H1 (cell line): ENCODE measurements around the gene BCAP31. TPM values are rescaled to one million over a fixed set of nuclear protein-coding genes. Genes with fewer than 3 reads are reported as not detected.

Experiments
- CTCF ChIA-PET: fragments of 300-600 bp; sonication (Branson Sonifier 250); formaldehyde crosslinking; loops from one replicate; lab custom pipeline; 2021; ENCODE audit not compliant: partially characterized antibody; lab: Charles Lee
- POLR2A ChIA-PET: fragments of 300-600 bp; sonication (Branson Sonifier 250); formaldehyde crosslinking; loops from one replicate; lab custom pipeline; 2021; ENCODE audit warnings: inconsistent platforms; ENCODE audit not compliant: partially characterized antibody; lab: Charles Lee
- DNase-seq, 2 experiments: peaks; one replicate each; pipeline versions ENCODE4 v3.0.0 to v3.0.0-alpha.2; 2010 to 2022; ENCODE audit warnings: low spot score in 2 of 2, low read depth in 1 of 2, mixed read lengths in 1 of 2
- FAIRE-seq: peaks from 2 replicates; lab custom pipeline; 2011; peaks lifted over from hg19 to GRCh38; lab: Jason Lieb, UNC
- H2AFZ ChIP-seq: 2 replicates; pipeline ENCODE4 v1.8.1; 2012; ENCODE audit warnings: low read length, inconsistent platforms
- H2AK5ac ChIP-seq: 2 replicates; pipeline ENCODE4 v1.6.1; 2013; ENCODE audit warnings: low read depth, low read length
- H2BK120ac ChIP-seq: replicated peaks from 2 replicates; pipeline ENCODE3; 2013; ENCODE audit warnings: low read depth, low read length, inconsistent platforms
- H2BK12ac ChIP-seq: 2 replicates; pipeline ENCODE4 v1.6.1; 2013; ENCODE audit warnings: low read depth, low read length
- H2BK15ac ChIP-seq: 2 replicates; pipeline ENCODE4 v1.6.1; 2013; ENCODE audit warnings: low read length
- H2BK20ac ChIP-seq: 2 replicates; pipeline ENCODE4 v1.6.1; 2013; ENCODE audit warnings: low read length
- H2BK5ac ChIP-seq: 2 replicates; pipeline ENCODE4 v1.6.1; 2013; ENCODE audit warnings: low read depth, low read length
- H3K14ac ChIP-seq: 2 replicates; pipeline ENCODE4 v1.6.1; 2013; ENCODE audit warnings: inconsistent platforms; ENCODE audit not compliant: insufficient read length
- H3K18ac ChIP-seq: 2 replicates; pipeline ENCODE4 v1.6.1; 2013; ENCODE audit warnings: low read length; ENCODE audit errors: extremely low read depth
- H3K23ac ChIP-seq: 2 replicates; pipeline ENCODE4 v1.6.1; 2013; ENCODE audit warnings: inconsistent platforms; ENCODE audit not compliant: insufficient read length
- H3K23me2 ChIP-seq: 2 replicates; pipeline ENCODE4 v1.6.1; 2013; ENCODE audit warnings: low read depth, low read length
- H3K27ac ChIP-seq: 2 replicates; pipeline ENCODE4 v1.6.1; 2011; ENCODE audit warnings: low read depth, low read length, inconsistent platforms
- H3K27me3 ChIP-seq, 4 experiments: replicated peaks in 1 of 4; 1 replicate in 1 of 4; 2 replicates in 3 of 4; pipeline versions ENCODE4 v1.6.1 to v1.8.1; 2011 to 2013; ENCODE audit warnings: low read length in 3 of 4, mild to moderate bottlenecking in 3 of 4, inconsistent platforms in 2 of 4, mixed read lengths in 2 of 4, moderate library complexity in 1 of 4; ENCODE audit not compliant: control insufficient read depth in 3 of 4, insufficient read depth in 3 of 4; ENCODE audit errors: extremely low read depth in 1 of 4
- H3K36me3 ChIP-seq, 4 experiments: 2 replicates each; pipeline versions ENCODE4 v1.6.1 to v1.8.1; 2011 to 2013; ENCODE audit warnings: mild to moderate bottlenecking in 4 of 4, low read length in 3 of 4, moderate library complexity in 2 of 4, control low read depth in 1 of 4, inconsistent platforms in 1 of 4; ENCODE audit not compliant: insufficient read depth in 4 of 4, control insufficient read depth in 2 of 4
- H3K4ac ChIP-seq: replicated peaks from 2 replicates; pipeline ENCODE3; 2013; ENCODE audit warnings: low read length, low read depth, mixed read lengths, inconsistent platforms; ENCODE audit not compliant: insufficient read length
- H3K4me1 ChIP-seq, 4 experiments: replicated peaks in 1 of 4; 1 replicate in 1 of 4; 2 replicates in 3 of 4; pipeline versions ENCODE4 v1.6.1 to v1.8.1; 2011 to 2013; ENCODE audit warnings: low read length in 3 of 4, inconsistent platforms in 2 of 4, mixed read lengths in 1 of 4; ENCODE audit not compliant: insufficient read depth in 4 of 4, control insufficient read depth in 3 of 4
- H3K4me2 ChIP-seq, 2 experiments: 2 replicates each; pipeline versions ENCODE4 v1.6.1 to v1.8.1; 2011 to 2013; ENCODE audit warnings: low read depth in 2 of 2, low read length in 2 of 2, control low read depth in 1 of 2, inconsistent platforms in 1 of 2, mild to moderate bottlenecking in 1 of 2; ENCODE audit not compliant: insufficient read depth in 1 of 2
- H3K4me3 ChIP-seq, 4 experiments: fragments of 200-600, 300-600 bp in 1 of 4; sonication (generic), shearing (Covaris generic), sonication (Bioruptor Twin) in 1 of 4; 2 replicates each; pipeline versions ENCODE4 v1.5.1 to v1.8.1; 2011 to 2016; ENCODE audit warnings: low read length in 4 of 4, low read depth in 3 of 4, control low read depth in 2 of 4, inconsistent platforms in 2 of 4, mild to moderate bottlenecking in 2 of 4, mixed read lengths in 1 of 4, moderate library complexity in 1 of 4; ENCODE audit not compliant: insufficient read depth in 2 of 4; ENCODE audit errors: extremely low read depth in 1 of 4
- H3K56ac ChIP-seq: replicated peaks from 2 replicates; pipeline ENCODE3; 2013; ENCODE audit warnings: low read depth, mild to moderate bottlenecking, mixed read lengths, low read length, inconsistent platforms; ENCODE audit not compliant: insufficient read length
- H3K79me1 ChIP-seq: 2 replicates; pipeline ENCODE4 v1.6.1; 2013; ENCODE audit warnings: low read depth, low read length, control low read depth
- H3K79me2 ChIP-seq, 2 experiments: 2 replicates each; pipeline versions ENCODE4 v1.6.1 to v1.8.1; 2012 to 2013; ENCODE audit warnings: low read length in 2 of 2, mild to moderate bottlenecking in 2 of 2, inconsistent platforms in 1 of 2; ENCODE audit not compliant: insufficient read depth in 2 of 2, control insufficient read depth in 1 of 2
- H3K9ac ChIP-seq, 4 experiments: replicated peaks in 1 of 4; 1 replicate in 1 of 4; 2 replicates in 3 of 4; pipeline versions ENCODE4 v1.6.1 to v1.8.1; 2011 to 2013; ENCODE audit warnings: low read depth in 3 of 4, low read length in 3 of 4, control low read depth in 2 of 4, mild to moderate bottlenecking in 2 of 4, moderate library complexity in 2 of 4, inconsistent platforms in 1 of 4; ENCODE audit errors: extremely low read depth in 1 of 4
- H3K9me3 ChIP-seq, 2 experiments: 2 replicates each; pipeline versions ENCODE4 v1.6.1 to v1.8.1; 2012 to 2013; ENCODE audit warnings: mild to moderate bottlenecking in 2 of 2, moderate library complexity in 2 of 2, control low read depth in 1 of 2, inconsistent platforms in 1 of 2, low read depth in 1 of 2, low read length in 1 of 2, mixed read lengths in 1 of 2; ENCODE audit not compliant: insufficient read depth in 2 of 2
- H4K20me1 ChIP-seq, 2 experiments: replicated peaks in 1 of 2; 2 replicates each; pipeline versions ENCODE3 to v1.8.1; 2011 to 2013; ENCODE audit warnings: inconsistent platforms in 2 of 2, low read length in 2 of 2, mild to moderate bottlenecking in 1 of 2; ENCODE audit not compliant: insufficient read depth in 2 of 2, control insufficient read depth in 1 of 2
- H4K5ac ChIP-seq: 2 replicates; pipeline ENCODE4 v1.6.1; 2013; ENCODE audit warnings: low read length, low read depth, mixed read lengths, inconsistent platforms; ENCODE audit not compliant: insufficient read length
- H4K8ac ChIP-seq: 2 replicates; pipeline ENCODE4 v1.8.0; 2013; ENCODE audit warnings: mild to moderate bottlenecking, moderate library complexity, low read length, inconsistent platforms; ENCODE audit not compliant: insufficient read depth; ENCODE audit errors: extremely low read depth
- H4K91ac ChIP-seq: replicated peaks from 2 replicates; pipeline ENCODE3; 2013; ENCODE audit warnings: low read length, mixed read lengths, inconsistent platforms; ENCODE audit not compliant: insufficient read length
- BACH1 ChIP-seq: IDR thresholded peaks from 2 replicates; pipeline ENCODE4 v1.6.1; 2012; ENCODE audit warnings: low read length, improper control_type of control experiment
- CHD2 ChIP-seq: IDR thresholded peaks from 2 replicates; pipeline ENCODE4 v1.6.1; 2012; ENCODE audit warnings: low read length, improper control_type of control experiment
- CREB1 ChIP-seq: IDR thresholded peaks from 2 replicates; pipeline ENCODE4 v1.6.1; 2012; ENCODE audit warnings: inconsistent platforms
- FOSL1 ChIP-seq: IDR thresholded peaks from 2 replicates; pipeline ENCODE4 v1.6.1; 2011; ENCODE audit warnings: mild to moderate bottlenecking, low read depth, low read length, moderate library complexity; ENCODE audit not compliant: insufficient read depth
- GABPA ChIP-seq: IDR thresholded peaks from 2 replicates; pipeline ENCODE4 v1.6.1; 2011; ENCODE audit warnings: mild to moderate bottlenecking, low read length, moderate library complexity, borderline replicate concordance; ENCODE audit not compliant: insufficient read depth
- HDAC6 ChIP-seq: IDR thresholded peaks from one replicate; pipeline ENCODE4 v1.7.1; 2012; ENCODE audit warnings: low read depth, mild to moderate bottlenecking, inconsistent platforms, low read length, moderate library complexity
- KDM5A ChIP-seq: fragments of 200-600 bp; IDR thresholded peaks from 2 replicates; pipeline ENCODE4 v1.7.1; 2012; ENCODE audit warnings: mild to moderate bottlenecking, low read length, inconsistent platforms, mixed read lengths
- MAX ChIP-seq: IDR thresholded peaks from 2 replicates; pipeline ENCODE4 v1.6.1; 2012; ENCODE audit warnings: inconsistent platforms
- POLR2A ChIP-seq, 2 experiments: IDR thresholded peaks; 1 replicate in 1 of 2; 2 replicates in 1 of 2; pipeline ENCODE4 v1.6.1; 2011; ENCODE audit warnings: low read depth in 2 of 2, low read length in 2 of 2, mild to moderate bottlenecking in 2 of 2; ENCODE audit errors: control extremely low read depth in 1 of 2
- POLR2AphosphoS5 ChIP-seq: IDR thresholded peaks from 2 replicates; pipeline ENCODE4 v1.6.1; 2011; ENCODE audit warnings: low read depth, low read length
- RAD21 ChIP-seq, 2 experiments: IDR thresholded peaks in 1 of 2; conservative IDR thresholded peaks in 1 of 2; 2 replicates each; pipeline ENCODE4 v1.6.1; 2011; ENCODE audit warnings: low read depth in 2 of 2, low read length in 2 of 2, improper control_type of control experiment in 1 of 2, inconsistent platforms in 1 of 2, mild to moderate bottlenecking in 1 of 2, moderate library complexity in 1 of 2
- SP4 ChIP-seq: IDR thresholded peaks from 2 replicates; pipeline ENCODE4 v1.6.1; 2012; ENCODE audit warnings: low read length, inconsistent platforms
- SUZ12 ChIP-seq: fragments of 200-600 bp; sonication (generic); IDR thresholded peaks from 2 replicates; pipeline ENCODE4 v1.6.1; 2012; ENCODE audit warnings: mild to moderate bottlenecking, inconsistent platforms, low read length, moderate library complexity, mixed read lengths
- USF2 ChIP-seq: IDR thresholded peaks from 2 replicates; pipeline ENCODE4 v1.6.1; 2011; ENCODE audit warnings: low read length, improper control_type of control experiment
- WGBS, 2 experiments: shearing (Covaris generic) in 1 of 2; methylation state at CpG; one replicate each; pipeline versions ENCODE4 v1.1.6 to v1.1.7; 2013 to 2015; ENCODE audit warnings: low lambda C conversion rate in 2 of 2, mixed read lengths in 2 of 2, inconsistent platforms in 1 of 2, low coverage in 1 of 2, missing lambda C conversion rate in 1 of 2; ENCODE audit not compliant: insufficient replicate concordance in 2 of 2, insufficient coverage in 1 of 2, insufficient read length in 1 of 2; ENCODE audit errors: extremely low coverage in 1 of 2, missing lambda C conversion rate in 1 of 2; 5-methylcytosine and 5-hydroxymethylcytosine counted together
- polyA plus RNA-seq, 7 experiments: library from polyadenylated mRNA; depleted of rRNA in 3 of 7; stranded (reverse) in 5 of 7; unstranded in 2 of 7; fragments of >200 nt in 5 of 7; fragments of 200-250 nt in 2 of 7; gene quantifications; 1 replicate in 5 of 7; 2 replicates in 1 of 7; 4 replicates in 1 of 7; pipeline versions ENCODE4 v1.2.1 to v1.2.3, GENCODE V29; 2011 to 2013; ENCODE audit warnings: missing spikeins in 2 of 7, mixed read lengths in 2 of 7
- total RNA-seq: library from RNA; stranded (reverse); fragmentation: NEBNext Ultra II Directional; extraction: Animal tissue kit (Norgen Biotek cat#: 25700); gene quantifications from 2 replicates; pipeline ENCODE4 v1.2.1, GENCODE V29; 2021

The BCAP31 gene
- total and polyA plus RNA-seq, 2 of the 8 experiments (the other 6 are each of a cell fraction or from before 2014, with no cell fraction given), result 136 to 159 TPM

- no peak overlapping the region for H2AFZ ChIP-seq
- H3K23me2 ChIP-seq, result no peaks in the 10 kb centered on the region
- H3K4ac ChIP-seq, result no peak overlapping the region
- H3K79me1 ChIP-seq, result no peaks in the 10 kb centered on the region
- H3K27me3 ChIP-seq, result no peaks in the 10 kb centered on the region
- no peak overlapping the region for H3K23ac ChIP-seq
- no peak overlapping the region for H4K5ac ChIP-seq
- no peak overlapping the region for H3K4me2 ChIP-seq
- no peak overlapping the region for H3K4me3 ChIP-seq
- H3K56ac ChIP-seq, result no peak overlapping the region
- H3K14ac ChIP-seq, result no peak overlapping the region
- H4K91ac ChIP-seq, result no peak overlapping the region
- H2BK15ac ChIP-seq, result no peak overlapping the region
- POLR2A ChIA-PET, result interaction anchor here (0.8 to 1.5 kb wide), 4 partner anchors 13 to 273 kb away, joined by 3 to 4 read pairs (median 3); no protein-coding TSS in a partner anchor
- H3K9me3 ChIP-seq, result no peaks in the 10 kb centered on the region
- no peak overlapping the region for H3K27ac ChIP-seq
- H4K20me1 ChIP-seq, result peaks cover 0 to 3% of the 10 kb centered on the region in 2 experiments
- CTCF ChIA-PET, result no interaction called here
- H2BK120ac ChIP-seq, result no peak overlapping the region
- H3K36me3 ChIP-seq, result peaks cover 4 to 34% (median 19%) of the 10 kb centered on the region in 4 experiments
- no peak overlapping the region for H2BK20ac ChIP-seq
- no peak for FAIRE-seq
- H2BK12ac ChIP-seq, result no peak overlapping the region
- H3K79me2 ChIP-seq, result no peaks in the 10 kb centered on the region; a peak in 1 of 4 replicates
- DNase-seq, result no peak
- no peak overlapping the region for H3K18ac ChIP-seq
- WGBS, 2 experiments, result 94% methylated on average over 3 of the region's 3 CpGs; no CpG with 5 or more reads in 1 of the 2 experiments
- no peak overlapping the region for H2BK5ac ChIP-seq
- H2AK5ac ChIP-seq, result no peak overlapping the region
- H3K9ac ChIP-seq, result no peak overlapping the region
- H4K8ac ChIP-seq, result no peak overlapping the region
- no peaks in the 10 kb centered on the region for H3K4me1 ChIP-seq
- TF ChIP-seq USF2 (no peak), HDAC6 (no peak), CHD2 (no peak), SP4 (no peak), MAX (no peak), SUZ12 (no peak), GABPA (no peak), BACH1 (no peak), FOSL1 (no peak), POLR2A (IDR thresholded peaks at IDR 0.05; ENCODE audit: control extremely low read depth in 1 of 2, low read depth in 2 of 2, low read length in 2 of 2) (no peak), RAD21 (IDR thresholded peaks at IDR 0.05 in 1 of 2, conservative IDR thresholded peaks at IDR 0.05 in 1 of 2; ENCODE audit: low read depth in 2 of 2, low read length in 2 of 2) (no peak), POLR2AphosphoS5 (no peak), KDM5A (no peak), CREB1 (no peak)
These were observed 9.9 kb downstream of the BCAP31 start for GRCh38 chrX:153714256-153714655.
